ENCODE results near the gene ALDH3B1. TPM values are rescaled to one million over a fixed set of nuclear protein-coding genes. Genes with fewer than 3 reads are reported as not detected.
"Not testable (repeated sequence)": the region's sequence is repeated elsewhere in the genome, so short reads cannot be mapped to it uniquely, and the experiment has no call there.

The ALDH3B1 gene, protein sequence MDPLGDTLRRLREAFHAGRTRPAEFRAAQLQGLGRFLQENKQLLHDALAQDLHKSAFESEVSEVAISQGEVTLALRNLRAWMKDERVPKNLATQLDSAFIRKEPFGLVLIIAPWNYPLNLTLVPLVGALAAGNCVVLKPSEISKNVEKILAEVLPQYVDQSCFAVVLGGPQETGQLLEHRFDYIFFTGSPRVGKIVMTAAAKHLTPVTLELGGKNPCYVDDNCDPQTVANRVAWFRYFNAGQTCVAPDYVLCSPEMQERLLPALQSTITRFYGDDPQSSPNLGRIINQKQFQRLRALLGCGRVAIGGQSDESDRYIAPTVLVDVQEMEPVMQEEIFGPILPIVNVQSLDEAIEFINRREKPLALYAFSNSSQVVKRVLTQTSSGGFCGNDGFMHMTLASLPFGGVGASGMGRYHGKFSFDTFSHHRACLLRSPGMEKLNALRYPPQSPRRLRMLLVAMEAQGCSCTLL
- 0.41 TPM for total RNA-seq

GRCh38 chr11:68010090-68011041 is at the start of gene ALDH3B1:
ALDH3B1 (plus strand) TSS chr11:68010327; CDS start chr11:68015298, 4,971 bp downstream.
- FAIRE-seq (no peak), DNase-seq (ENCODE audit: low spot score in 2 of 2) (peak; percentile 69 to 75)

DNA sequence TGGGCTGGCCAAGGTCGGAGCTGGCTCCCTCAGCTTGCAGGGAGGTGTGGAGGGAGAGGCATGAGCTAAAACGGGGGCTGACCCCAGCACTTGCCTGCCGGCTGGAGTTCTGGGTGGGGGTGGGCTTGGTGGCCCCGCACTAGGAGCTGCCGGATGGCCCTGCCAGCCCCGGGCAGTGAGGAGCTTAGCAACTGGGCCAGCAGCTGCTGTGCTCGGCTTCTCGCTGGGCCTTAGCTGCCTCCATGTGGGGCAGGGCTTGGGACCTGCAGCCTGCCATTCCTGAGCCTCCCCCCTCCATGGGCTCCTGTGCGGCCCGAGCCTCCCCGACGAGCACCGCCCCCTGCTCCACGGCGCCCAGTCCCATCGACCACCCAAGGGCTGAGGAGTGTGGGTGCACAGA is 46.9 kb upstream of the ALDH3B1 start:
- DNase-seq (ENCODE audit: low spot score in 2 of 2); FAIRE-seq: not testable (repeated sequence)

- DNase-seq (ENCODE audit: low spot score in 2 of 2); FAIRE-seq: not testable (repeated sequence)
Measured at GRCh38 chr11:67963879-67964278, 46.2 kb upstream of the ALDH3B1 start.

DNA sequence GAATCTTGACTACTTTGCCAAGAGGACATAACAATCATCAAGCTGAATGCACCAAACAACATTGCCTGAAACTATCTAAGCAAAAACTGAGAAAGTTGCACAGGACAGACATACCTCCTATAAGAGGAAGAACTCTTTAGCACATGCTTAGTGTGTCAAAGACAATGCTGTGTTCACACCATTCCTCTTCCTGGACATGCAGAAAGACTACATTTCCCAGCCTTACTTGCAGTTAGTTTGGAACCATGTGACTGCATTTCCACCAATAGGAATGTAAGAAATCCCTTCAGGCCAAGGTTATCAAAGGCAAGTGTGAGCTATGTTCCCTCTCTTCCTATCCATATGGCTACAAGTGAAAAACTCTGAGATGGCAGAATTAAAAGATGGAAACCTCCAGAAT is 45.4 kb upstream of the ALDH3B1 start:
- not testable (repeated sequence) for DNase-seq (ENCODE audit: low spot score in 2 of 2); FAIRE-seq

GRCh38 chr11:67965830-67966348 is 44.2 kb upstream of the ALDH3B1 start:
- not testable (repeated sequence) for FAIRE-seq; DNase-seq (ENCODE audit: low spot score in 2 of 2)

GRCh38 chr11:67974746-67975145 is 35.4 kb upstream of the ALDH3B1 start:
- DNase-seq (ENCODE audit: low spot score in 2 of 2); FAIRE-seq: not testable (repeated sequence)

- not testable (repeated sequence) for DNase-seq (ENCODE audit: low spot score in 2 of 2); FAIRE-seq
Measured at GRCh38 chr11:67978766-67979418, 31.2 kb upstream of the ALDH3B1 start.

DNA sequence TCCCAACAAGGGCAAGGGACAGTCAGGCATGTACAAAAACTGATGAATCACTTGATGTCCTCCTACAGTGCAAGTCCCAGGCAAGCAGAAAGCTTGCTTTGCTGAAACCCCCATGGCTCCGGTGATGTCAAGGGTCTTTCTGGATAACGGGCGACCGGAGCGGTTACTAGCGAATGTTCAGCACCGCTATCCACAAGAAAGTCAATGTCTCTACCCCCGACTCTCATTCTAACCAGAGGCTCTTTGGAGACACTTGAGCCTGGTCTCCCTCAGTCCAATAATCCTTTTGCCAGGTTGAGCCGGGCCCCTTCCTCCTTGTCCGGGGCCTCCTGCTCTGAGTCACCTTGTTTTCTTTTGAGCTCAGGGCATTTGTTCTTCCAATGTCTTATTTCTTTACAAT is 28.9 kb upstream of the ALDH3B1 start:
- not testable (repeated sequence) for FAIRE-seq; DNase-seq (ENCODE audit: low spot score in 2 of 2)

DNA sequence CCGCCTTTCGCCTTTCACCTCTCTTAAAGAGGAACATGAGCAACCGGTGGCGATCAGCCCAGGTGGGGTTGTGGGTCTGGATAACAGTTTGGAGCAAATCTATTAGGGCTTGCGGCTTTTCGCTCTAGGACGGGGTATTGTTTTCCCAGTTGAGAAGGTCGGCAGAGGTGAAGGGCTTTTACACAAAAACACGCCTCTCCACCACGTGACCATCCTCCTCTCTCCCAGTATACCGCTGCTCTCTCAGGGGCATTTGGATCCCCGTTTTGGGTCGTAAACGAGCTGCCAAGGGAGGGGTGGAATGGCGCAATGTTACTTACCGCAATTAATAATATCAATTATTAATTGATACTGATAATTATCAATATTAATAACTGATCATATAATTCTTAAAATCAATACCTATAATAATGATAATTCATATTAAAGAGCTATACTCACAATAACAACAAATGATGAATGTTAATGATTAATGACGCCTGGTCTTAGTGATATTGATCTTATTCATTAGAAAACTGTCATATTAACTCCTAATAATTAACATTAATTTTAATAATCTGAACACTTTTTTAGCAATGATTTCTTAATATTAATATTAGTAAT is 27.8 kb upstream of the ALDH3B1 start:
- DNase-seq (ENCODE audit: low spot score in 2 of 2); FAIRE-seq: not testable (repeated sequence)

DNA sequence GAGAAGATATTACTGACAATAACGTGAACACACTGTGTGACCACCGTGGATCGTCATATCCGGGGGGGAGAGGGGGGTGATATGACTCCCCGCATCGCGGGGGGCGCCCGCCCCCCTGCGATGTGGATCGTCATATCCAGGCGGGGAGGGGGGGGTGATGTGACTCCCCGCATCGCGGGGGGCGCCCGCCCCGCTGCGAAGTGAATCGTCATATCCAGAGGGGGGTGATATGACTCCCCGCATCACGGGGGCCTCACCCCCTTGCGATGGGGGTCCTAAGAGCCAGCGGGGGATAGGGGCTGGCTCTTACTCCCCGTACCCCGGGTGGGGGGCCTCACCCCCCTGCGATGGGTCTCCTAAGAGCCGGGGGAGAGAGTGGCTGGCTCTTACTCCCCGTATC is 26.2 kb upstream of the ALDH3B1 start:
- FAIRE-seq (no peak), DNase-seq (ENCODE audit: low spot score in 2 of 2) (no peak)

DNA sequence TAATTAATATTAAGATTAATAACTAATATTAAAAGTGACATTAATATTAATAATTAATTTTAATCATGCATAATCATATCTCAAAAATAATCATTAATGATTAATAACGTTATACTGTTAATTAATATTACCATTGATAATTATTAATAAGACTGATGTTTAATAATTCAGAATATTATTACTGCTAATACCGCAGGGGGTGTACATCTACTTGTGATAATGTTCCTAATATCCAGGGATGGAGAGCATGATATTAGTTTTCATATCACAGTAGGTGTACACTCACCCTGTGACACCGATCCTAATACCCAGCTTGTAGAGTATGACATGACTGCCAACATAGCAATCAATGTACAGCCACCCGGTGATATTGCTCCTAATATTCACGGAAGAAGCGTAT is 24.8 kb upstream of the ALDH3B1 start:
- not testable (repeated sequence) for DNase-seq (ENCODE audit: low spot score in 2 of 2); FAIRE-seq

- not testable (repeated sequence) for FAIRE-seq
- peak in 1 of 2 donors; percentile 15 for DNase-seq (ENCODE audit: low spot score in 2 of 2)
Measured at GRCh38 chr11:67990546-67991346, 19.4 kb upstream of the ALDH3B1 start.

DNA sequence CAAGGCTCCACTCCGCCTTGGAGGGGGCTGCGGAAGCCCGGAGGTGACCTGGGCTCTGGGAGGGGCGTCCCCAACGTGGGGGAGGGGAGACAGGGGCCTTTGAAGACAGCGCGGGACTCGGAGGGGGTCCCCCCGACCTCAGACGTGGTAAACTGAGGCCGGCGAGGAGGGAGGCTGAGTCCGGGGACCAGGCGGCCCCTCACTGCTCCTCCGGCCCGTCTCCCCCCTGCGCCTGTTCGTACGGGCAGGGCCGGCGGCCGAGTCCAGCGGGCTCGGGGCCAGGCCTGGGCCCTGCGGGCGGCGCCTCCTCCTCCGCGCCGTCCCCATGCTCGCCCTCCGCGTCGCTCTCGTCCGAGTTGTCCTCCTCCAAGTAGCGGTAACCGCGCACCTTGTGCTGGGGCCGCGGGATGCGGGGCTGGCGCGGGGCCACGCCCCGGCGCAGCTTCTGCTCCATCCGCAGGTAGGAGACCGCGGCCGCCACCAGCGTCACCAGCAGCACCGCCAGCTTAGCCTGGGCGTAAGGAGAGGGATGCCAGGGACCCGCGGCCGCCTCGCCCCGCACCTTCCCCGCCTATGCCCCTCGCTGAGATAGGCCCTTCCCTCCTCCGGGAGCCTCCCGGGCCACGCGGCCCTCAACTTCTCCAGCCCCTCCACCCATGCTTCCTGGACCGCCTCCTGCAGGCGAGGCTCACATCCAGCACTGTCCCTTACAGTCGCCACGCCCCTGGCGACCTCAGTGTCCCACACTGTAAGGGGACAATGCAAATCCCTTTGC is 18.6 kb upstream of the ALDH3B1 start:
- FAIRE-seq; DNase-seq (ENCODE audit: low spot score in 2 of 2): not testable (repeated sequence)

DNA sequence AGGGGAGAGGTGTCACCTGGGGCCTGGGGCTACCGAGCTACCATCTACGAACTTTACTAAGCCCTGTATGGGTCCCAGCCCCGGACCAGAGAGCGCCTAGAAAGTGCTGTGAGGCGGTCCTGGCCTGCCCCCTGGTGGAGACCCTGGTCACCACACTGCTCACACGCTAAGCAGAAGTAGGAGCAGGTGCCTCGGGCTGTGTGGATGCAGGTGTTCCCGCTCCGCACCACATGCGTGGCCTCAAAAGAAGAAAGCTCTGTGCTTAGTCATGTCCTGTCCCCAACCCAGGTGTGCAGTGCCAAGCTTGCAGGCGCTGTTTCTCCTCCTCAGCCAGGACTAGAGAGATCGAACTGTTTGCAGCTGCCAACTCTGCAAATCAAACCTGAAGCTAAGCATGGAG is 16.3 kb upstream of the ALDH3B1 start:
- FAIRE-seq; DNase-seq (ENCODE audit: low spot score in 2 of 2): not testable (repeated sequence)

DNA sequence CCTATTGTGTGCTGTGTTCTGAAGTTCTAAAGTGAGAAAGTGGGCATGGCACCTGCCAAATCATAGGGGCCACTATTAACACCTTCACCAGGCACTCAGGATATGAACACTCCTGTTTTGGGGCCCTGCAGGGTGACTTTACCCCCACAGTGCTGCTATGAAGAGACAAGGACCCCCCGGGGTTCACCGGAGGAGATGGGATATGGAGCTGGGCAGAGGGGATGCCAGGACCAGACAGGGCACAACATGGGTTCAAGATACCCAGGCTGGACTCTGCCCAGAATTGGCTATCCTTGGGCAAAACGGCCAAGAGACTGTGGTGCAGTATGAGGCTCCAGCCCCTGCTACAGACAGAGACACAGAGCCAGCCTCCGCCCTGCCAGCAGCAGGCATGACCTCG is 15.7 kb upstream of the ALDH3B1 start:
- DNase-seq (ENCODE audit: low spot score in 2 of 2); FAIRE-seq: not testable (repeated sequence)

DNA sequence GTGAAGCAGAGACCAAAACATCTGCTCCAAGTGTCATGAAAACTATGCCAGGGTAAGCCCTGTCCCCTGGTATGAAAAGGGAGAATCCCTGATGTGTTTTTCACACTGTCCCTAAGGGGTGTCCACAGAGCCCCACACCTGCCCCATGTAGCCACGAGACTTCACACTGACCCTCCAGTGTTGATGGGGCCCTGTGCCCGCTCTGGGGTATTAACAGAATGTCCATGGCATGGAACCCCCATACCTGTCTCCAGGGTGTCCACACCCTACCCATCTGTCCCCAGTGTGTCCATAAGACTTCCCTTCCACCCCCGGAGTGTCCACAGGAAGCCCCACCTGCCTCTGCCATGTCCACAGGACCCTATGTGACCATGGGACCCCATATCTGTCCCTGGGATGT is 15.0 kb upstream of the ALDH3B1 start:
- not testable (repeated sequence) for DNase-seq (ENCODE audit: low spot score in 2 of 2); FAIRE-seq

DNA sequence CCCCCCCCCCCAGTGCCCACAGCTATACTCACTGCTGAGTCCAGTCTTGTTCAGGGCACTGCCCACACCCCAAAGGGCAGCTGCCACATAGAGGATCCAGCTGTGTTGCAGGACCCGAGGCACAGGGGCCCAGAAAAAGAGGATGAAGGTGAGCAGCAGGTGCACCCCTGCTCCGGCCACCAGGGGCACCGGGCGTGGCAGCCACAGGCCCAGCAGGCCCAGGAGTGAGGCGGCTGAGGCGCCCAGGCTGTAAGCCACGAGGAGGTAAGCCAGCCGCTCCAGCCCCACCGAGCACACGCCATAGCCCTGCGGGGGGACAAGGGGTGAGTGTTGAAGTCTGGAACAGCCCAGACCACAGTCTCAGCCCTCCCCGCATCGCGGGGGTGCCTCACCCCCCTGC is 14.5 kb upstream of the ALDH3B1 start:
- not testable (repeated sequence) for FAIRE-seq; DNase-seq (ENCODE audit: low spot score in 2 of 2)

DNA sequence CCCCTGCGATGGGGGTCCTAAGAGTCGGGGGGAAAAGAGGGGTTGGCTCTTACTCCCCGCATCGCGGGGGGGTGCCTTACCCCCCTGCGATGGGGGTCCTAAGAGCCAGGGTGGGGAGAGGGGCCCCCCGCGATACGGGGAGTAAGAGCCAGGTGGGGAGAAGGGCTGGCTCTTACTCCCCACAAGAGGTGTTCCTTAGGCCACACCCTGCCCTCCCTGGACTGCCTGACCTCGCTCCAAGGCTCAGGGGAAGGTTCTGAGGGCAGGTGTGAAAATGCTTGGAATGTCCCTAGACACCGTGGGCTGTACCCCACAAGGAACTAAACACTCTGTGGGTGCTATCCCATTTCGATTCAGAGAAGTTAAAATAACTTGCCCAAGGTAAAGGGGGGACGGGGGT is 14.1 kb upstream of the ALDH3B1 start:
- DNase-seq (ENCODE audit: low spot score in 2 of 2) (no peak), FAIRE-seq (no peak)
